Measurements from ENCODE around the gene NAALADL2.

GRCh38 chr3:175383371-175383770, 524.2 kb downstream of the NAALADL2 start:
- no peak for TF ChIP-seq CTCF (IDR thresholded peaks at IDR 0.05)
- TF ChIP-seq POLR2A (IDR thresholded peaks at IDR 0.05), result no peak
